Liver (tissue), 9 donors: ENCODE data around the gene NKD1. TPM values are rescaled to one million over a fixed set of nuclear protein-coding genes. Genes with fewer than 3 reads are reported as not detected.

Experiments used
- DNase-seq: peaks from one replicate; pipeline ENCODE4 v3.0.0-alpha.2; 2017; ENCODE audit warnings: low spot score
- H3K27ac ChIP-seq, 2 donors: one replicate each; pipeline ENCODE4 v1.7.0; 2013; ENCODE audit warnings: inconsistent platforms in 2 of 2, low read length in 2 of 2, control low read depth in 1 of 2, low read depth in 1 of 2, mild to moderate bottlenecking in 1 of 2
- H3K27me3 ChIP-seq, 4 donors: one replicate each; pipeline versions ENCODE4 v1.6.1 to v1.7.0; 2013; ENCODE audit warnings: low read length in 3 of 4, inconsistent platforms in 1 of 4, mild to moderate bottlenecking in 1 of 4, moderate library complexity in 1 of 4; ENCODE audit not compliant: control insufficient read depth in 4 of 4, insufficient read depth in 4 of 4
- H3K36me3 ChIP-seq, 4 donors: one replicate each; pipeline versions ENCODE4 v1.6.1 to v1.7.0; 2013; ENCODE audit warnings: low read length in 3 of 4, mild to moderate bottlenecking in 3 of 4, low read depth in 1 of 4, moderate library complexity in 1 of 4; ENCODE audit not compliant: control insufficient read depth in 4 of 4, insufficient read depth in 3 of 4
- H3K4me1 ChIP-seq, 4 donors: one replicate each; pipeline versions ENCODE4 v1.6.1 to v1.7.0; 2013; ENCODE audit warnings: low read length in 3 of 4, mild to moderate bottlenecking in 3 of 4, moderate library complexity in 1 of 4; ENCODE audit not compliant: control insufficient read depth in 4 of 4, insufficient read depth in 4 of 4
- H3K4me3 ChIP-seq, 3 donors: one replicate each; pipeline versions ENCODE4 v1.6.1 to v1.7.0; 2013; ENCODE audit warnings: low read length in 3 of 3, control low read depth in 1 of 3, low read depth in 1 of 3, mild to moderate bottlenecking in 1 of 3
- H3K9ac ChIP-seq, 2 donors: one replicate each; pipeline ENCODE4 v1.7.0; 2013; ENCODE audit warnings: low read length in 2 of 2, mild to moderate bottlenecking in 2 of 2, moderate library complexity in 2 of 2, control low read depth in 1 of 2, low read depth in 1 of 2
- H3K9me3 ChIP-seq, 4 donors: one replicate each; pipeline versions ENCODE4 v1.6.1 to v1.7.0; 2013; ENCODE audit warnings: low read length in 3 of 4; ENCODE audit not compliant: control insufficient read depth in 4 of 4
- CTCF ChIP-seq: fragments of 150-350 bp; IDR thresholded peaks from 2 replicates; pipeline ENCODE4 v1.5.1; 2017; ENCODE audit warnings: improper control_type of control experiment, low read depth, low read length; ENCODE audit not compliant: missing input control
- EGR1 ChIP-seq, 2 donors: IDR thresholded peaks; 2 replicates each; pipeline ENCODE4 v1.6.1; 2016 to 2018; ENCODE audit warnings: antibody characterized with exemption in 2 of 2, low read depth in 2 of 2
- GABPA ChIP-seq, 2 donors: IDR thresholded peaks in 1 of 2; conservative IDR thresholded peaks in 1 of 2; 2 replicates each; pipeline ENCODE4 v1.6.1; 2016; ENCODE audit warnings: antibody characterized with exemption in 2 of 2, mild to moderate bottlenecking in 1 of 2, moderate library complexity in 1 of 2
- HNF4A ChIP-seq, 2 donors: conservative IDR thresholded peaks; 2 replicates each; pipeline ENCODE4 v1.6.1; 2016; ENCODE audit warnings: antibody characterized with exemption in 2 of 2, mild to moderate bottlenecking in 2 of 2
- HNF4G ChIP-seq: IDR thresholded peaks from 2 replicates; pipeline ENCODE4 v1.6.1; 2016; ENCODE audit warnings: antibody characterized with exemption
- MAX ChIP-seq: IDR thresholded peaks from 2 replicates; pipeline ENCODE4 v1.6.1; 2016; ENCODE audit warnings: antibody characterized with exemption
- NR2F2 ChIP-seq: IDR thresholded peaks from 2 replicates; pipeline ENCODE4 v1.6.1; 2016; ENCODE audit warnings: antibody characterized with exemption
- RAD21 ChIP-seq, 2 donors: IDR thresholded peaks; 2 replicates each; pipeline ENCODE4 v1.6.1; 2016; ENCODE audit warnings: antibody characterized with exemption in 2 of 2, mild to moderate bottlenecking in 2 of 2
- RXRA ChIP-seq, 2 donors: IDR thresholded peaks; 2 replicates each; pipeline ENCODE4 v1.6.1; 2017 to 2018; ENCODE audit warnings: antibody characterized with exemption in 2 of 2, mild to moderate bottlenecking in 1 of 2
- SP1 ChIP-seq: IDR thresholded peaks from 2 replicates; pipeline ENCODE4 v1.6.1; 2018; ENCODE audit warnings: antibody characterized with exemption, mild to moderate bottlenecking
- TAF1 ChIP-seq: conservative IDR thresholded peaks from 2 replicates; pipeline ENCODE4 v1.6.1; 2016; ENCODE audit warnings: antibody characterized with exemption, mild to moderate bottlenecking
- ZBTB33 ChIP-seq: IDR thresholded peaks from 2 replicates; pipeline ENCODE4 v1.6.1; 2016; ENCODE audit warnings: antibody characterized with exemption
- WGBS: extraction: QIAGEN DNeasy Blood & Tissue Kit; methylation state at CpG from one replicate; pipeline ENCODE4 v1.1.7; 2013; 5-methylcytosine and 5-hydroxymethylcytosine counted together
- polyA plus RNA-seq, 2 donors: library from polyadenylated mRNA; stranded (reverse) in 1 of 2; unstranded in 1 of 2; fragments of 200-250 nt in 1 of 2; fragments of >200 nt in 1 of 2; fragmentation: Nextera tagmentation in 1 of 2; extraction: Ambion mirVana in 1 of 2; gene quantifications; one replicate each; pipeline versions ENCODE4 v1.2.1 to v1.2.3, GENCODE V29; 2013 to 2015
- total RNA-seq, 2 donors: library from RNA; depleted of rRNA; stranded (reverse); fragments of >200 nt; gene quantifications; one replicate each; pipeline ENCODE4 v1.2.3, GENCODE V29; 2014
- donor health status: healthy.
- donor health status: healthy.
- donor health status: healthy.
- donor health status: healthy.
- donor health status: healthy.

NKD1 gene
- total and polyA plus RNA-seq, 4 donors: 0.28 to 3.5 (median 0.85) TPM

- no peak overlapping the region for H3K27ac ChIP-seq
- TF ChIP-seq HNF4G: no peak
- no peak for TF ChIP-seq NR2F2
- no peak for TF ChIP-seq SP1
- no peak for TF ChIP-seq ZBTB33
- no peak for TF ChIP-seq EGR1 (IDR thresholded peaks at IDR 0.05; ENCODE audit: low read depth in 2 of 2)
- TF ChIP-seq MAX: no peak
- TF ChIP-seq HNF4A (conservative IDR thresholded peaks at IDR 0.05): no peak
- no peaks in the 10 kb centered on the region for H3K27me3 ChIP-seq
- no peaks in the 10 kb centered on the region for H3K9me3 ChIP-seq
- H3K36me3 ChIP-seq: no peaks in the 10 kb centered on the region
- no peak for DNase-seq
- no peak overlapping the region for H3K9ac ChIP-seq
- no peaks in the 10 kb centered on the region for H3K4me1 ChIP-seq
- no peak overlapping the region for H3K4me3 ChIP-seq
- 95% methylated on average over 1 of the region's 1 CpG for WGBS
These were observed 92.2 kb downstream of the NKD1 start for GRCh38 chr16:50640391-50640790.

- no peak overlapping the region for H3K27ac ChIP-seq
- TF ChIP-seq CTCF (no peak), GABPA (IDR thresholded peaks at IDR 0.05 in 1 of 2, conservative IDR thresholded peaks at IDR 0.05 in 1 of 2) (no peak), RAD21 (IDR thresholded peaks at IDR 0.05) (no peak), NR2F2 (no peak), RXRA (IDR thresholded peaks at IDR 0.05) (no peak), ZBTB33 (no peak), TAF1 (no peak), MAX (no peak)
- H3K9ac ChIP-seq: no peak overlapping the region
- H3K9me3 ChIP-seq: no peaks in the 10 kb centered on the region
- DNase-seq: no peak
- no peaks in the 10 kb centered on the region for H3K27me3 ChIP-seq
- no peak overlapping the region for H3K4me3 ChIP-seq
- WGBS: 91% methylated on average over 15 of the region's 15 CpGs
- no peaks in the 10 kb centered on the region for H3K36me3 ChIP-seq
- H3K4me1 ChIP-seq: no peaks in the 10 kb centered on the region
These were observed 93.0 kb downstream of the NKD1 start for GRCh38 chr16:50640919-50641817.
